Measurements from ENCODE around the gene PHTF2. TPM values are rescaled to one million over a fixed set of nuclear protein-coding genes. Genes with fewer than 3 reads are reported as not detected.

PHTF2 gene
- total RNA-seq, 1 donor from 2014 or later: 13.8 TPM

DNA sequence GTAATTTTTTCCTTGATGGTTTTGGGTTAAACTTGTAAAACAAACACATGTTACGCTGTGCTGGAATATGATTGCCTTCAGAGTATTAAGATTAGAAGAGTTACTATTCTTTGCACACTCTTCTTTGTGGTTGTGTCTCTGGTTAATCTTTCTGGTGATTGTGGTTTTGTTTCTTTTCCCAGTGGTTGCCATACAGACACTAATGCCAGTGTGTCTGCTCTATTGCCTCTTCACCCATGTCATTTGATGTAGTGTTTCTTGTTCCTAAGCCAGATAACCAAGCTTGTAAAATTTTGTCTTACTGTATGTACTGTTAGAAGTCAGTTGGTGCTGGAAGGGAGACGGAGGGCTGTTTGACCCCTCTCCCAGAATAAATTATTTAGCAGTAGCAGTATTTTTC is 124.8 kb downstream of the PHTF2 start:
- DNase-seq (ENCODE audit: low read depth, low spot score): no peak

DNA sequence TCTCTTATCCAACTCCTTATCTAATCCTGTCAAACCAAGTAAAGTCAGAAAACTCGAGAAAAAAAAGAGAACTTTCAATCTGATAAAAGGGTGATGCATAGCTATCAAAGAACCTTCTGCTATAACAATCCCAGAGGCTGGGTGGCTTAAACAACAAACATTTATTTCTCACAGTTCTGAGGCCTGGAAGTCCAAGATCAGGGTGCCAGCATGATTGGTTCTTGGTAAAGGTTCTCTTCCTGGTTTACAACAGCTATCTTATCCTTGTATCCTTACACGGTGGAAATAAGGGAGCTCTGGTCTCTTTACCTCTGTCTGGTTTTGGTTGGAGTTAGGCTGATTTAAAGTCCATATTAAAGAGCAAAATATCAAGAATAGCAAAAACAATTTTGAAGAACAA is 131.9 kb downstream of the PHTF2 start:
- no peak for DNase-seq (ENCODE audit: low read depth, low spot score)

- DNase-seq (ENCODE audit: low read depth, low spot score): no peak
Measured at GRCh38 chr7:77931841-77932240, 133.3 kb downstream of the PHTF2 start.

GRCh38 chr7:77933394-77933793 is 134.8 kb downstream of the PHTF2 start:
- peak; percentile 10 for DNase-seq (ENCODE audit: low read depth, low spot score)

GRCh38 chr7:77935652-77936348 is 137.2 kb downstream of the PHTF2 start:
- DNase-seq (ENCODE audit: low read depth, low spot score): no peak

- no peak for DNase-seq (ENCODE audit: low read depth, low spot score)
Measured at GRCh38 chr7:77940647-77941046, 142.1 kb downstream of the PHTF2 start.

GRCh38 chr7:77942431-77942830 is 143.9 kb downstream of the PHTF2 start:
- no peak for DNase-seq (ENCODE audit: low read depth, low spot score)

GRCh38 chr7:77944183-77945182 is 145.9 kb downstream of the PHTF2 start:
- DNase-seq (ENCODE audit: low read depth, low spot score): no peak

GRCh38 chr7:77950548-77950947 is 152.0 kb downstream of the PHTF2 start:
- no peak for DNase-seq (ENCODE audit: low read depth, low spot score)

DNA sequence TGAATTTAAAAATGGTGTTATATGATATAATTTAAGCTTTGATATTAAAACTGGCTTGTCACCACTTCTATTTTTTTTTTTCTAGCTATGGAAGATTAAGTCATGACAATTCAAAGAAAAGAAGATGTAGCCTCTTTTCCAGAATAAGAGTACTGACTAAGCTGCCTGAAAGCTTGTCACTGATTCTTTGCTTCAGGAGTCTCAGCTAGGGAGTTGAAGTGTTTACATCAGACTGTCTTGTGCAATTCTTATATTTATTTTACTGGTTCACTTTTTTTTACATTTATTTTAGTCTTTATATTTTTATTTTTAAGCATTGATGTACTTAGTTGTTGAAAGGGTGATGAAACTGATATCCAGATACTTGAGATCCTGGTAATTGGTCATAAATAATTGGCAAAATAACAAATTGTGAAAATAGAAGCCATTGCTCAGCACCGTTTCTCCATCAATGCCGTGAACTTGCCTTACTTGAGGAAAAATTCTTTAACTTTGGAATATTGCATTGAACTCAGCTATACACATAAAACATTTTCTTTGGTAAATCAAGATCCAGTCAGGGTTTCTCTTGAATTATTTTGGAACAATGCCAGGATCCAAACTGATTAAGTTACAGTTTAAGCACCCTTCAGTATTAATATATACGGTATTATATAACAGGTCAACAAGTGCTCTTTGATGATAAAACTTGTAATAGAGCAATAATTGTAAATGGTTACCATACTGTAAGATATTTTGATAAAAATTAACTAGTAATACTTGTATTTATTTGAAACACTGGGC is 156.4 kb downstream of the PHTF2 start:
- DNase-seq (ENCODE audit: low read depth, low spot score): no peak

DNA sequence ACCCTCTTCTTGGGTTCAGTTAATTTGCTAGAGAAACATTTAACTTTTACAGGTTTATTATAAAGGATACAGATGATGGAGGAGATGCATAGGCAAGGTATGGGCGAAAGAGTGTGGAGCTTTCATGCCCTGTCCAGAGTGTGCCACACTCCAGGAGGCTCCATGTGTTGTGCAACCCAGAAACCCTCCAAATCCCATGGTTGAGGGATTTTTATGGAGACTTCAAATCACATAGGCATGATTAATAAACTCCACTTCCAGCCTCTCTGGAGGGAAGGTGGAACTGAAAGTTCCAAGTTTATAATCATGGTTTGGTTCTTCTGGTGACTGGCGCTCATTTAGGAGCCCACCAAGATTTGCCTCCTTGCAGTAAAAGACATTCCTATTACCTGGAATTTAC is 159.9 kb downstream of the PHTF2 start:
- DNase-seq (ENCODE audit: low read depth, low spot score): no peak

DNA sequence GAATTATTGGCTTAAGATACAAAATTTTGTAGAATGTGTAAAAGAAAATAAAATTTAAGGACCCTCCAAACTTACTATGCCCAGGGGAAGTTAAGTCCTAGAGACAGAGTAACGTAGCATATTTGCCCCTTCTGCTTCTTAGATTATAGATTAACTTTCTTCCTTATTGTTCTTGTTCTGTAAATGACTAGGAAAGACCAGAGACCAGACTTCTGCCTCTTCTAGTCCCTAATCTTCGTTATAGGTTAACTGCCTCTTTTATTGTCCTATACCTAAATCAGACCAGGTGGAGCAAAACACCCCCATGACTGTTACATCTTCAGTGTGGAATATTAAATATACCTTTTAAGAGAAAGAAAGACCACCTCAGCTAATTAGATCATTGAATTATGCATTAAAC is 160.5 kb downstream of the PHTF2 start:
- no peak for DNase-seq (ENCODE audit: low read depth, low spot score)

- no peak for DNase-seq (ENCODE audit: low read depth, low spot score)
Measured at GRCh38 chr7:77960336-77960735, 161.8 kb downstream of the PHTF2 start.

DNA sequence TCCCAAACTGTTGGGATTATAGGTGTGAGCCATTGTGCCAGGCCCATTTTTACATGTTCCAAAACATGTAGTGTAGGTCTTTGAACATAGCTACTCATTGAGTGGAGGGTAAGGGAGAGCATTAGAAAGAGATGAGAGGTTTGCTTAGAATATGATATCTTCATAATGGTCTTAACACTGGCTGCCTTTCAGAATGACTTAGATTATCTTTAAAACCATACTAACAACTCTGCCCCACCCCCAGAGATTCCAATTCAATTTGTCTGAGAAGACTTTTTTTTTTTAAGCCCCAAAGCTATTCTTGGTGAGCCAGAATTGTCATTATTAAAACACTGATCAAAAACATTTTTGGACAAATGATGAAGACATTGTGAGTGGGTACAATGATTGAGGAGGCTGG is 168.9 kb downstream of the PHTF2 start:
- no peak for DNase-seq (ENCODE audit: low read depth, low spot score)

DNA sequence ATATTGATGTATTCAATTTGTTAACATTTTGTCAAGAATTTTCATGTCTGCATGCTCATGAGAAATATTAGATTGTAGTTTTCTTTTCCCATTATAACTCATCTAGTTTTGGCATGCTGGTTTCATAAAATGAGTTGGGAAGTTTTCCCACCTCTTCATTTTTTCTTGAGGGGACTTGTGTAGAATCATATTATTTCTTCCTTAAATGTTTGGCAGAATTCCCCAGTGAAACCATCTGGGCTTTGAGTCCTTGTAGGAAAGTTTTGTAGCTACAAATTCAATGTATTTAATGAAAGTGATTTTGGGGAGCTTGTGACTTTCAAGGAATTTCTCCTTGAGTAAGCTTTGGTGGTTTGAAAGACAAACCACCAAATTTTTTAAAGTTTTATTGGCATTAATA is 173.2 kb downstream of the PHTF2 start:
- DNase-seq (ENCODE audit: low read depth, low spot score): no peak

DNA sequence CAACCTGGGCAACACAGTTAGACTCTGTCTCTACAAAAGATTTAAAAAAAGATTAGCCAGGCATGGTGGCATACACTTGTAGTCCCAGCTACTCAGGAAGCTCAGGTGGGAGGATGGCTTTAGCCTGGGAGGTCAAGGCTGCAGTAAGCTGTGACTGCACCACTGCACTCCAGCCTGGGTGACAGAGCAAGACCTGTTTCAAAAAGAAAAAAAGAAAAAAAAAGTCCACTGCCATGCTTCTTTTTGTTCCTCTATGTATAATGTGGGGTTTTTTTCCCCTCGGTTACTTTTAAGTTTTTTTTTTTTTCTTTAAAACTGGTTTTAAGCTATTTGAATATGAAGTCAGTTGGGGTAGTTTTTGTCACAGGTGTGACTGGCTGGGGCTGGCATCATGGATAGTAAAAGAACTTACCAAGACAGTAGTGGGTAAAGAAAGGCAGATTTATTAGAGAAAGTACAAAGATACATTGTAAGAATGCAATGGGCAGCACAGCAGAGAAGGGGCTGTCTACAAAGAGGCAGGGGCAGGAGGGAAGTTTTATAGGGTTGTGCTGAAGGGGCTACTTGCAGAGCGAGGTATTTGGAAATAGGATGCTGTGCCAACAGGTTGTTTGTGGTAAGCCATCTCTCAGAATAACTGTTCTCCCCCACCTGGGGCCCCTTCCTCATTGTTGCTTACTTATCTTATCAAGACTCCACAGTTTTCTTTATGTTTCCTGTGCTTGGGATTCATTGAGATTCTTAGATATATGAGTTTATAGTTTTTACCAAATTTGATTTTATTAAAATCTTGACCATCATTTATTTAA is 177.3 kb downstream of the PHTF2 start:
- no peak for DNase-seq (ENCODE audit: low read depth, low spot score)

- no peak for DNase-seq (ENCODE audit: low read depth, low spot score)
Measured at GRCh38 chr7:77979219-77979618, 180.6 kb downstream of the PHTF2 start.

GRCh38 chr7:77980087-77980713 is 181.6 kb downstream of the PHTF2 start:
- no peak for DNase-seq (ENCODE audit: low read depth, low spot score)

DNA sequence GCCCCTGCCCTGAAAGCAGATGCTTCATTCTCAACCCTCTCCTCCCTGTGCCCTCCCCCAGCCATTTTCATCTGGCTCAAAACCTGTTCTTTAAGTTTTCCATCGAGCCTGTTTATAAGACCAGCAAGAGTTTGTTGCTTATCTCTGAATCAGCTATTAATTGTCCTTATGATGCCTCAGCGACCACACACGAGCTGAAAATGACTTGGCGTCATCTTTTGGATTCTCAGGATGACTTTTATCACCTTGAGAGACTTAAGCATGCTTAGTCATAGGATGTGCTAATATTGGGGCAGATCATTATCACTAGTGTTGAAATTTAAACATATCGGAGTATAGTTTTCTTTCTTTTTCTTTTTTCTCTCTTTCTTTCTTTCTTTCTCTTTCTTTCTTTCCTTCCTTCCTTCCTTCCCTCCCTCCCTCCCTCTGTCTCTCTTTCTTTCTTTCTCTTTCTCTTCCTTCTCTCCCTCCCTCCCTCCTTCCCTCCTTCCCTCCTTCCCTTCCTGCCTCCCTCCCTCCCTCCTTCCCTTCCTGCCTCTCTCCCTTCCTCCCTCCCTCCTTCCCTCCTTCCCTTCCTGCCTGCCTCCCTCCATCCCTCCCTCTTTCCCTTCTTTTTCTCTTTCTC is 184.5 kb downstream of the PHTF2 start:
- DNase-seq (ENCODE audit: low read depth, low spot score): no peak

DNA sequence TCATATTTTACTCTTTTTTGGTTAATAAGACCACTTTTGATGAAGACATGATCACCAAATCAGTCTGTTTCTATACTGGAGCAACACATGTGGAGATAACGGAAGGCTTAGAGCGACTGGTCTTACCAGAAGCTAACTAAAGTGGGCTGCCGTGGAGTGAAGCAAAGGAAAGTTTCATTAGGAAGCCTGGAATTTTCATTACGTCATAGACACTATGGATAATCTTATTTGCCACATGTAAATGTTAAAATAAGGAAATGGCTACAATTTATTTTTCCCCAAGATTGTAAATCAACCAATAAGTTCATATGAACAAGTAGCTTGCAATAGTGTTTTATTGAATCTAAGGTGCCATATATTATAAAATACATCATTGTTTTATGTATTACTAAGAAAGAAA is 185.4 kb downstream of the PHTF2 start:
- no peak for DNase-seq (ENCODE audit: low read depth, low spot score)
